ENCODE data around the gene PPP2R3B.

PPP2R3B gene

GRCh38 chrX:355329-356050, 31.2 kb downstream of the PPP2R3B start:
- Histone ChIP-seq H3K9ac (ENCODE audit: low read depth, low read length) (no peak overlapping the region), H3K79me2 (ENCODE audit: insufficient read depth, low read length) (peaks cover 77% of the 10 kb centered on the region), H3K27ac (ENCODE audit: low read length) (peak overlapping the region; percentile 41; the same call in 1 of the 2 replicates), H3K9me3 (ENCODE audit: insufficient read depth, low read length, severe bottlenecking) (peaks cover 2% of the 10 kb centered on the region), H3K4me1 (ENCODE audit: insufficient read depth, low read length) (peaks cover 32% of the 10 kb centered on the region), H3K4me3 (ENCODE audit: low read depth in 1 of 2, low read length in 2 of 2) (no peak overlapping the region), H4K20me1 (ENCODE audit: insufficient read depth, low read length) (0 out of 2 replicates have a peak, but pooled peaks cover 4% of the 10 kb centered on the region), H3K4me2 (ENCODE audit: insufficient read depth, low read length) (no peak overlapping the region), H3K27me3 (ENCODE audit: insufficient read depth, low read length, poor library complexity) (no peaks in the 10 kb centered on the region), H3K36me3 (ENCODE audit: insufficient read depth, low read length) (peaks cover 67% of the 10 kb centered on the region), H2AFZ (ENCODE audit: low read depth, low read length) (no peak overlapping the region)
- TF ChIP-seq CTCF (IDR thresholded peaks at IDR 0.05; ENCODE audit: borderline replicate concordance, extremely low read depth, low read length, poor library complexity, severe bottlenecking) (no peak), EZH2 (IDR thresholded peaks at IDR 0.05; ENCODE audit: borderline replicate concordance, low read depth, low read length, severe bottlenecking) (no peak)
- DNase-seq (no peak), ATAC-seq (ENCODE audit: insufficient read depth, low read depth) (no peak)

- H4K20me1 ChIP-seq (ENCODE audit: insufficient read depth, low read length), result peaks cover 13% of the 10 kb centered on the region
- H3K9ac ChIP-seq (ENCODE audit: low read depth, low read length), result no peak overlapping the region
- H3K9me3 ChIP-seq (ENCODE audit: insufficient read depth, low read length, severe bottlenecking), result no peaks in the 10 kb centered on the region
- H3K4me1 ChIP-seq (ENCODE audit: insufficient read depth, low read length), result peaks cover 32% of the 10 kb centered on the region
- ATAC-seq (ENCODE audit: insufficient read depth, low read depth) (no peak), DNase-seq (no peak)
- no peaks in the 10 kb centered on the region for H3K27me3 ChIP-seq (ENCODE audit: insufficient read depth, low read length, poor library complexity)
- TF ChIP-seq EZH2 (IDR thresholded peaks at IDR 0.05; ENCODE audit: borderline replicate concordance, low read depth, low read length, severe bottlenecking) (no peak), CTCF (IDR thresholded peaks at IDR 0.05; ENCODE audit: borderline replicate concordance, extremely low read depth, low read length, poor library complexity, severe bottlenecking) (no peak)
- H3K36me3 ChIP-seq (ENCODE audit: insufficient read depth, low read length), result peaks cover 66% of the 10 kb centered on the region
- no peak overlapping the region for H3K4me3 ChIP-seq (ENCODE audit: low read depth in 1 of 2, low read length in 2 of 2)
- no peak overlapping the region for H3K27ac ChIP-seq (ENCODE audit: low read length)
- no peak overlapping the region for H2AFZ ChIP-seq (ENCODE audit: low read depth, low read length)
- peaks cover 83% of the 10 kb centered on the region for H3K79me2 ChIP-seq (ENCODE audit: insufficient read depth, low read length)
- H3K4me2 ChIP-seq (ENCODE audit: insufficient read depth, low read length), result no peak overlapping the region
Observed at GRCh38 chrX:353566-354535, 32.9 kb downstream of the PPP2R3B start.

- peaks cover 23% of the 10 kb centered on the region for H3K4me1 ChIP-seq (ENCODE audit: insufficient read depth, low read length)
- H3K36me3 ChIP-seq (ENCODE audit: insufficient read depth, low read length), result peaks cover 65% of the 10 kb centered on the region
- H3K79me2 ChIP-seq (ENCODE audit: insufficient read depth, low read length), result peaks cover 80% of the 10 kb centered on the region
- H3K27me3 ChIP-seq (ENCODE audit: insufficient read depth, low read length, poor library complexity), result no peaks in the 10 kb centered on the region
- no peak overlapping the region for H3K4me2 ChIP-seq (ENCODE audit: insufficient read depth, low read length)
- TF ChIP-seq EZH2 (IDR thresholded peaks at IDR 0.05; ENCODE audit: borderline replicate concordance, low read depth, low read length, severe bottlenecking) (no peak), CTCF (IDR thresholded peaks at IDR 0.05; ENCODE audit: borderline replicate concordance, extremely low read depth, low read length, poor library complexity, severe bottlenecking) (no peak)
- DNase-seq (no peak), ATAC-seq (ENCODE audit: insufficient read depth, low read depth) (no peak)
- no peak overlapping the region for H3K4me3 ChIP-seq (ENCODE audit: low read depth in 1 of 2, low read length in 2 of 2)
- H2AFZ ChIP-seq (ENCODE audit: low read depth, low read length), result no peak overlapping the region
- no peak overlapping the region for H3K9ac ChIP-seq (ENCODE audit: low read depth, low read length)
- no peak overlapping the region for H3K27ac ChIP-seq (ENCODE audit: low read length)
- H3K9me3 ChIP-seq (ENCODE audit: insufficient read depth, low read length, severe bottlenecking), result no peaks in the 10 kb centered on the region
- H4K20me1 ChIP-seq (ENCODE audit: insufficient read depth, low read length), result peaks cover 13% of the 10 kb centered on the region
Observed at GRCh38 chrX:352582-353314, 34.0 kb downstream of the PPP2R3B start.

Data from DND-41 (cell line).